OCI-LY3 (cell line): ENCODE data around the gene DCLK1.

ENCODE experiments used
- EZH2phosphoT487 ChIP-seq: fragments of 200-600 bp; shearing (Covaris generic); IDR thresholded peaks from 2 replicates; pipeline ENCODE4 v1.6.1; 2018; ENCODE audit warnings: antibody characterized with exemption, mixed run types, low read depth
- TF ChIP-seq, protein P1 (sequence below): fragments of 200-600, 300-600 bp; sonication (generic); IDR thresholded peaks from 2 replicates; pipeline ENCODE4 v1.5.1; 2014; ENCODE audit warnings: antibody characterized with exemption, low read length, low read depth

DNA sequence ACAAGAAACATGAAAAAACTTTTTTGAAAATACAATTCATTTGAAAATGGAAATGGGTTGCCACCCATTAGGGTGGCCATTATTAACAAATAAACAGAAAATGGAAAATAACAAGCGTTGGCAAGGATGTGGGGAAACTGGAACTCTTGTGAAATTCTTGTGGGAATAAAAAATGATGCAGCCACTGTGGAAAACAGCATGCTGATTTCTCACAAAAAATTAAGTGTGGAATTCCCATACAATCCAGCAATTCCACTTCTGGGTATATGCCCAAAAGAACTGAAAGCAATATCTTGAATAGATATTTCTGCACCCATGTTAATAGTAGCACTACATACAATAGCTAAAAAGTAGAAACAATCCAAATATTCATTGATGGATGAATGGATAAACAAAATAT, 165.2 kb downstream of the DCLK1 start:
- no peak for TF ChIP-seq EZH2phosphoT487
- TF ChIP-seq, protein P1, sequence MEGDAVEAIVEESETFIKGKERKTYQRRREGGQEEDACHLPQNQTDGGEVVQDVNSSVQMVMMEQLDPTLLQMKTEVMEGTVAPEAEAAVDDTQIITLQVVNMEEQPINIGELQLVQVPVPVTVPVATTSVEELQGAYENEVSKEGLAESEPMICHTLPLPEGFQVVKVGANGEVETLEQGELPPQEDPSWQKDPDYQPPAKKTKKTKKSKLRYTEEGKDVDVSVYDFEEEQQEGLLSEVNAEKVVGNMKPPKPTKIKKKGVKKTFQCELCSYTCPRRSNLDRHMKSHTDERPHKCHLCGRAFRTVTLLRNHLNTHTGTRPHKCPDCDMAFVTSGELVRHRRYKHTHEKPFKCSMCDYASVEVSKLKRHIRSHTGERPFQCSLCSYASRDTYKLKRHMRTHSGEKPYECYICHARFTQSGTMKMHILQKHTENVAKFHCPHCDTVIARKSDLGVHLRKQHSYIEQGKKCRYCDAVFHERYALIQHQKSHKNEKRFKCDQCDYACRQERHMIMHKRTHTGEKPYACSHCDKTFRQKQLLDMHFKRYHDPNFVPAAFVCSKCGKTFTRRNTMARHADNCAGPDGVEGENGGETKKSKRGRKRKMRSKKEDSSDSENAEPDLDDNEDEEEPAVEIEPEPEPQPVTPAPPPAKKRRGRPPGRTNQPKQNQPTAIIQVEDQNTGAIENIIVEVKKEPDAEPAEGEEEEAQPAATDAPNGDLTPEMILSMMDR, result no peak
